A673 (cell line): ENCODE results near the gene JMJD8. TPM values are rescaled to one million over a fixed set of nuclear protein-coding genes. Genes with fewer than 3 reads are reported as not detected.
A peak's percentile ranks its signal among the peaks of the same experiment; 100 is the strongest.

ENCODE experiments used
- Bru-seq: library from RNA; stranded (reverse); fragments of 400-500 nt; gene quantifications from one replicate; lab custom pipeline; 2021; lab: Mats Ljungman, UMichigan
- BruChase-seq, 2 experiments: library from RNA; stranded (reverse); fragments of 400-500 nt; gene quantifications; one replicate each; lab custom pipeline; 2021; lab: Mats Ljungman, UMichigan
- BruUV-seq: library from RNA; stranded (reverse); fragments of 400-500 nt; replicated peaks from 2 replicates; lab custom pipeline; 2021; lab: Mats Ljungman, UMichigan
- CTCF ChIA-PET: fragments of 300-600 bp; sonication (Branson Sonifier 250); formaldehyde crosslinking; loops from one replicate; lab custom pipeline; 2022; ENCODE audit warnings: antibody characterized with exemption; lab: Charles Lee
- POLR2A ChIA-PET: fragments of 300-600 bp; sonication (Branson Sonifier 250); formaldehyde crosslinking; loops from one replicate; lab custom pipeline; 2022; ENCODE audit warnings: antibody characterized with exemption; ENCODE audit not compliant: low non-redundant PET; lab: Charles Lee
- DNase-seq: peaks from one replicate; pipeline ENCODE4 v3.0.0-alpha.2; 2015; ENCODE audit warnings: low spot score
- H3K27ac ChIP-seq: fragments of 200-600 bp; sonication (generic); 2 replicates; pipeline ENCODE4 v1.5.1; 2016; ENCODE audit warnings: mixed run types, low read depth, mild to moderate bottlenecking, mixed read lengths, antibody characterized with exemption, low read length; ENCODE audit not compliant: poor library complexity, severe bottlenecking
- H3K27me3 ChIP-seq: fragments of 200-600 bp; sonication (generic); replicated peaks from 2 replicates; pipeline ENCODE4 v1.6.1; 2017; ENCODE audit warnings: mixed run types, low read depth, mild to moderate bottlenecking, mixed read lengths, antibody characterized with exemption, low read length; ENCODE audit not compliant: insufficient read depth, poor library complexity
- H3K36me3 ChIP-seq: fragments of 200-600 bp; sonication (generic); 2 replicates; pipeline ENCODE4 v1.6.1; 2016; ENCODE audit warnings: mixed run types, mild to moderate bottlenecking, mixed read lengths, antibody characterized with exemption, low read length; ENCODE audit not compliant: insufficient read depth, poor library complexity, severe bottlenecking
- H3K4me1 ChIP-seq: fragments of 200-600 bp; sonication (generic); 2 replicates; pipeline ENCODE4 v1.6.1; 2017; ENCODE audit warnings: mixed run types, mild to moderate bottlenecking, mixed read lengths, antibody characterized with exemption, low read length; ENCODE audit not compliant: insufficient read depth, poor library complexity, severe bottlenecking
- H3K4me3 ChIP-seq: fragments of 200-600 bp; sonication (generic); 2 replicates; pipeline ENCODE4 v1.5.1; 2016; ENCODE audit warnings: low read depth, mixed run types, mild to moderate bottlenecking, mixed read lengths, low read length; ENCODE audit not compliant: poor library complexity, severe bottlenecking
- H3K9me3 ChIP-seq: fragments of 200-600 bp; sonication (generic); 2 replicates; pipeline ENCODE4 v1.6.1; 2016; ENCODE audit warnings: mixed run types, low read depth, mild to moderate bottlenecking, mixed read lengths, antibody characterized with exemption, low read length; ENCODE audit not compliant: poor library complexity, severe bottlenecking
- EZH2 ChIP-seq: fragments of 200-600 bp; sonication (generic); IDR thresholded peaks from 2 replicates; pipeline ENCODE4 v1.6.1; 2017; ENCODE audit warnings: borderline replicate concordance, low read depth, mild to moderate bottlenecking, mixed read lengths, antibody characterized with exemption, low read length; ENCODE audit not compliant: poor library complexity, severe bottlenecking
- intact Hi-C: fragments of 100-400 bp; cut with micrococcal nuclease; formaldehyde crosslinking; loops from one replicate; pipeline ENCODE4 v1.10.0; 2022; ENCODE audit not compliant: unreplicated experiment
- long read RNA-seq: library from polyadenylated mRNA; stranded (forward); transcript quantifications from one replicate; pipeline ENCODE4 v2.0.0, GENCODE V29; 2022
- total RNA-seq: library from RNA; stranded (reverse); gene quantifications from 2 replicates; pipeline ENCODE4 v1.2.3, GENCODE V29; 2021
- TF ChIP-seq, protein P1 (sequence below): fragments of 300-800, 200-600 bp; sonication (generic); conservative IDR thresholded peaks from 2 replicates; pipeline ENCODE4 v1.5.1; 2017; ENCODE audit warnings: low read depth, mild to moderate bottlenecking, antibody characterized with exemption, low read length, moderate library complexity, mixed read lengths

The JMJD8 gene, protein sequence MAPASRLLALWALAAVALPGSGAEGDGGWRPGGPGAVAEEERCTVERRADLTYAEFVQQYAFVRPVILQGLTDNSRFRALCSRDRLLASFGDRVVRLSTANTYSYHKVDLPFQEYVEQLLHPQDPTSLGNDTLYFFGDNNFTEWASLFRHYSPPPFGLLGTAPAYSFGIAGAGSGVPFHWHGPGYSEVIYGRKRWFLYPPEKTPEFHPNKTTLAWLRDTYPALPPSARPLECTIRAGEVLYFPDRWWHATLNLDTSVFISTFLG
- total RNA-seq (78.1 and 87.1 TPM in 2 replicates), Bru-seq, nascent RNA (percentile 66 among the genes with signal in this experiment), BruChase-seq, experiment 1, labeled RNA remaining after a 2-hour chase (percentile 70 among the genes with signal in this experiment), BruChase-seq, experiment 2, labeled RNA remaining after a 6-hour chase (percentile 92 among the genes with signal in this experiment)
- long read RNA-seq, transcript JMJD8-214 (7 exons, 1,428 nt), result minor isoform, 10 of 379 reads
- long read RNA-seq, transcript JMJD8-209 (8 exons, 2,205 nt), result minor isoform, 22 of 379 reads
- long read RNA-seq, transcript JMJD8-203 (8 exons, 1,015 nt), result minor isoform, 10 of 379 reads
- long read RNA-seq, transcript JMJD8-201 (9 exons, 2,038 nt), result major isoform, 100 of 379 reads
- long read RNA-seq, partial matches to known transcripts, result 62 of 379 reads
- long read RNA-seq, other reads (novel, unspliced or antisense), result 159 of 379 reads

DNA sequence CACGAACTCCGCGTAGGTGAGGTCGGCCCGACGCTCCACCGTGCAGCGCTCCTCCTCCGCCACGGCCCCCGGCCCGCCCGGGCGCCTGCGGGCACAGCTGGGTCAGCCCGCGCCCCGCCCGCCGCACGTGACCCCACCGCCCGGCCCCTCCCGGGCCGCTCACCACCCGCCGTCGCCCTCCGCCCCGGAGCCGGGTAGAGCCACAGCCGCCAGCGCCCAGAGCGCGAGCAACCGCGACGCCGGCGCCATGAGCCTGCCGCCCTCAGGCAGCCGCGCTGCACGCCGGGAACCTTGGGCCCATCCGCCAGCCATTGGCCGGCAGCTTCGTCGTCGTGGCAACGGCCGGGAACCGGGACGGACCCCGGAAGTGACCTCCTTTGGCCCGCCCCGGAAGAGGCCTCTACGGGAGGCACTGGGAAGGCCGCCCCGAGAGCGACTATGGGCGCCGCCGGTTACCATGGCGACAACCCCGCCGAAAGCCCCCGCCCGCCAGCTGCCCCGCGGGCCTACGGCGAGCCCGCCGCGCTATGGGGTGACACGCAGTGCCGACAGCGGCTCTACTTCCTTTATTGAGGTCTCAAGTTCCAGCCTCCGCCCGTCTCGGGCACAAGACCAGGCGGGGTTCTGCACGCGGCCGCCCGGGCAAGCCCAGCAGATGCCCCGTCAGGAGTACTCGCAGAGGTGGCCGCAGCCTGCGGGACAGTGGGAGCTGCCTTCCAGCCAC, at the start of gene JMJD8:
Gene JMJD8, minus strand, starts transcription at position 264 of the 724 bp plus-strand sequence. Its CDS starts 15 bp downstream, at position 249.
- peak within 1 kb of the TSS; percentile 86 for H3K27ac ChIP-seq
- no peaks in the 10 kb centered on the region for H3K9me3 ChIP-seq
- TF ChIP-seq EZH2, result no peak
- TF ChIP-seq, protein P1, sequence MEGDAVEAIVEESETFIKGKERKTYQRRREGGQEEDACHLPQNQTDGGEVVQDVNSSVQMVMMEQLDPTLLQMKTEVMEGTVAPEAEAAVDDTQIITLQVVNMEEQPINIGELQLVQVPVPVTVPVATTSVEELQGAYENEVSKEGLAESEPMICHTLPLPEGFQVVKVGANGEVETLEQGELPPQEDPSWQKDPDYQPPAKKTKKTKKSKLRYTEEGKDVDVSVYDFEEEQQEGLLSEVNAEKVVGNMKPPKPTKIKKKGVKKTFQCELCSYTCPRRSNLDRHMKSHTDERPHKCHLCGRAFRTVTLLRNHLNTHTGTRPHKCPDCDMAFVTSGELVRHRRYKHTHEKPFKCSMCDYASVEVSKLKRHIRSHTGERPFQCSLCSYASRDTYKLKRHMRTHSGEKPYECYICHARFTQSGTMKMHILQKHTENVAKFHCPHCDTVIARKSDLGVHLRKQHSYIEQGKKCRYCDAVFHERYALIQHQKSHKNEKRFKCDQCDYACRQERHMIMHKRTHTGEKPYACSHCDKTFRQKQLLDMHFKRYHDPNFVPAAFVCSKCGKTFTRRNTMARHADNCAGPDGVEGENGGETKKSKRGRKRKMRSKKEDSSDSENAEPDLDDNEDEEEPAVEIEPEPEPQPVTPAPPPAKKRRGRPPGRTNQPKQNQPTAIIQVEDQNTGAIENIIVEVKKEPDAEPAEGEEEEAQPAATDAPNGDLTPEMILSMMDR, result no peak
- peak within 1 kb of the TSS; percentile 63 for H3K4me3 ChIP-seq
- no TSS peak for BruUV-seq
- peaks cover 27% of the 10 kb centered on the region for H3K36me3 ChIP-seq
- H3K27me3 ChIP-seq, result no peaks in the 10 kb centered on the region
- intact Hi-C loops, result no loop called here
- DNase-seq, result peak; percentile 98
- H3K4me1 ChIP-seq, result peaks cover 33% of the 10 kb centered on the region
- ChIA-PET CTCF (no interaction called here), POLR2A (no interaction called here)

DNA sequence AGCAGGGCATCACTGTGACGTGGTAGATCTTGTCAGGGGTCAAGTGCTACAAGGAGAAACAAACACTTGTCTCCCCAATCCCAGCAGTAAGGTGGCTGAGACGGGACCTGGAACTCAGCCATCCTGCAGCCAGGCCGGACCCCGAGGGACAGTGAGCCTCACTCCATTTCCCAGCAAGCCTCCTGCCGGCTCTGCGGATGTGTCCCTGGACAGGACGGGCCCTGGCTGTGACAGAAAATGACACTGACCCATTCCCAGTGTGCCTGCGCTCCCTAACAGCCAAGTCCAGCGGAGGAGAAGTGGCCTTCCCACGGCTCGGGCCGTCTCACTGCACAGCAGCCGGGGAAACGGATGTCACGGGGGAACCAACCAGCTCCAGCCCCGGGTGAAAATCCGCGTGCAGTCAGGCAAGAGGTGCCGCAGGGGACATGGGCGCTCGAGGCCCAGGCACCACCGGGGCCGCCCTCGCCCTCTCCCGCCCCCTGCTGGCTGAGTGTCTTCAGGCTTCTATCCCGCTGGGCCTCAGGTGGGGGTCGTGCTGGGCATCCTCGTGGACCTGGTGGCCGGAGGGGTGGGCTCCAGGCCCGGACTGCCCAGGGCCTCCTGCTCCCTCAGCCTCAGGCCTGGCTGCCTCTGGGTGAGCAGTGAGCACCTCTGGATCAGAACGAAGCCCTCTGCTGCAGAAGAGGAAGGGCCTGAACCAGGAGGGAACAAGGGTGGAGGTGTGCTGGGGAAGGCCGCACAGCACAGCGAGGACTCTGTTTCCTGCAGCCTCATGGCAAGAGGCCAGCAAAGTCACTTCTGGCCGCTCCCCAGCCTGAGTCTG, 49.5 kb upstream of the JMJD8 start:
- no peak overlapping the region for H3K4me3 ChIP-seq
- POLR2A ChIA-PET, result no interaction called here
- H3K4me1 ChIP-seq, result peaks cover under 1% of the 10 kb centered on the region
- H3K27me3 ChIP-seq, result no peaks in the 10 kb centered on the region
- H3K27ac ChIP-seq, result no peak overlapping the region
- TF ChIP-seq, protein P1, result no peak
- no peak for TF ChIP-seq EZH2
- CTCF ChIA-PET, result no interaction called here
- intact Hi-C loops, result no loop called here
- no TSS peak for BruUV-seq
- peaks cover 18% of the 10 kb centered on the region for H3K36me3 ChIP-seq
- no peaks in the 10 kb centered on the region for H3K9me3 ChIP-seq
- DNase-seq, result no peak

DNA sequence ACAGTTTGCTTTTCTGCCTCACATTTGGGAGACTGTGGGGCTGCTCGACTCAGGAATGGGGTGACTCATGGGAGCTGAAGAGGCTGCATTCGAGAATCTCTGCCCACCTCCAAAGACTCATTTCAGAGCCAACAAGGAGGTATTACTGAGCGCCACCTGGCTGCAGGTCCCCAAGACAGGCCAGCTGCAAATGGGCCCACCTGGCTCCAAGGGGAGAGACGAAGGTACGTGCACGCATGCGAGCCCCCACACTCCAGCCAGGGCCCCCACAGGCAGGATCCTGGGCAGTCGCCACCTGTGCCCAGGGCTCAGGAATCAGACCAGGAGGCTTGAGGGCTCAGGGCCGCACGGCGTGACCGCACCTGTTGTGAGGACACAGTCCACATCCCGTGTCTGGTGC, 48.8 kb upstream of the JMJD8 start:
- no peaks in the 10 kb centered on the region for H3K9me3 ChIP-seq
- no TSS peak for BruUV-seq
- no peak overlapping the region for H3K4me3 ChIP-seq
- H3K4me1 ChIP-seq, result peaks cover 4% of the 10 kb centered on the region
- H3K36me3 ChIP-seq, result peaks cover 18% of the 10 kb centered on the region
- intact Hi-C loops, result no loop called here
- ChIA-PET POLR2A (no interaction called here), CTCF (no interaction called here)
- H3K27ac ChIP-seq, result no peak overlapping the region
- DNase-seq, result no peak
- TF ChIP-seq, protein P1, result no peak
- TF ChIP-seq EZH2, result no peak
- no peaks in the 10 kb centered on the region for H3K27me3 ChIP-seq
